GM18499 (cell line): ENCODE measurements around the gene HTR4.
A peak's percentile ranks its signal among the peaks of the same experiment; 100 is the strongest.
"Not testable (repeated sequence)": the region's sequence is repeated elsewhere in the genome, so short reads cannot be mapped to it uniquely, and the experiment has no call there.

Experiments
- ATAC-seq: cut with Tn5 transposase; IDR thresholded peaks from one replicate; pipeline ENCODE4 v1.9.1; 2021; ENCODE audit warnings: moderate number of reproducible peaks; ENCODE audit not compliant: insufficient read depth, unreplicated experiment

Gene HTR4

DNA sequence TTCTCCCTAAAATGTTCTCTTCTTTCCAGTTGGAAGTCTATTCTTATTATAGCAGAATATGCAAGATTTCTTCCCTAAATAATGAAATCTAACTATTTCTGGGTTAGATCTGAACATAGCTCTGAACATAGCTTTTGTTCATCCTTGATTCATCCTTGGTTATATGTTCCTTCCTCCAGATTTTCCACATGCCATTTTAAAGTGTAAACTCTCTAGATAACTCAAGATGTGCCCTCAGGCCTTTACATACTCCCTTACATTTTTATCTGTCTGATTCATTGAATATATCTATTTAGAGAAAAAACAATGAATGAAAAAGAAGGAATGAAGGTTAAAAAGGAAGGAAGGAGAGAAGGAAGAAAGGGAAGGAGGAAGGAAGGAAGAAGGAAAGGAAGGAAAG lies 169.7 kb downstream of the HTR4 start:
- no peak for ATAC-seq

DNA sequence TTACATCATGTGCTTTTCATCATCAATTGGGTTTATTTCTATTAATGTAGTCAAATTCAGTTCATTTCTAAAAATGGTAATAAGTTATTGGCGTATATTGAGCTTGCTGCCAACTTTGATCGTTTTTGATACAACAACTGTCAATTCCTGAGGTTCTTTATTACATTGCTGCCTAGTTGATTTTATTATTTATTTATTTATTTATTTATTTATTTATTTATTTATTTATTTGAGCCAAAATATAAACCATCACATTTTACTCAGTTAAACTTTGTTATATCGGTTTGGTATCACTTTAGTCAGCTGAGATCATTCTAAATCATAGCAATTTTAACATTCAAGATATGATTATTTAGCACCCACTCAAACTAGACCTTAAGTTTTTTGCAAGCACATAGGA lies 170.6 kb downstream of the HTR4 start:
- no peak for ATAC-seq

DNA sequence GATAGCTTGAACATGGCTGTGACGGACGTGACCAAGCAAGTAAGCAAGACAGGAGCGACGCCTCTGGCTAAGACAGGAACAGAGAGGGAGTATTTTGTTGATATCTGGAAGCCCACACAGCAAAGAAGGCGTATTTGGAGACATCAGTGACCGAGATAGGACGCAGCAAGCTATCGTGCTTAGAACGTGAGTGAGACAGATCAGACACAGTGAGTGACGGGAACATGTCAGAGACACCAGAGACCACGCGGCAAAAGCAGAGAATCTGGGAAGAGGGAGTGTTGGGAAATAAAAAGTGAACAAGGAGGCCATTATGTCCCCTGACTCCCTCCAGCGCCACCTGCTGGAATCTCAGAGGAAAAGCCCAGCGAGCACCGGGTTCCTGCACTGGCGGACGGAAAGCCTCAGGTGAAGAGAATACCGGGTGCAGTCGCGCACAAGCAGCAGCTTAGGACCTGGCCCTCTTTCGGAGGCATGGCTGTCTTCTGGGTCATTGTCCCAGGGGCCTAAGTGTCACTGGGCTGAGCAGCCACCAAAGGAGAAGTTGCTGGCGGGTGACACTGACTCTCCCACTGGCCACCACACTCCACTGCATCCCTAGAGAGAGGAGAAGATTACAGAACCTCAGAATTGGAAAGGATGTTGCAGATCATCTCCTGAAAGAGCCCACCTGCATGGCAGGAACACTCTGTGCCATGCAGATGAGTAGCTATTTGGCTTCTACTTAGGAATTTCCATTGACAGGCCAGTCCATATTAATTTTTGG lies 171.4 kb downstream of the HTR4 start:
- ATAC-seq: peak; percentile 55

DNA sequence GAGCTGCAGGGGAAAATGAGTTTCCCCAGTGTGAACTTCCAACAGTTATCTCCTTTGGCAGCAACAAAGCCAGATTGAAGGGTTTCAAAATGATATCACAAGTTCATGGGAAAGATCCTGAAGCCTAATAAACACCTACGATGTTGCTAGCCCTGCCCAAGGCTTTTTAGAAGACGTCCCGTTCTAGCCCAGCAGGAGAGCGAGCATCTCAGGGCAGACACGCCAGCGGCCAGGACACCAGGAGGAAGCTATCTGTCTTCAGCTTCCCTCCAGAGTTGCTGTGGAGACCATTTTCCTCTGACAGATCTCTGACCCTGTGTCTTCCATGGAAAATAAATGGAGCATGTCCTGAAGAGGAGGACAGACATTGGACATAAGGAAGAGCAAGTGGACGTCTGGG lies 172.1 kb downstream of the HTR4 start:
- no peak for ATAC-seq

DNA sequence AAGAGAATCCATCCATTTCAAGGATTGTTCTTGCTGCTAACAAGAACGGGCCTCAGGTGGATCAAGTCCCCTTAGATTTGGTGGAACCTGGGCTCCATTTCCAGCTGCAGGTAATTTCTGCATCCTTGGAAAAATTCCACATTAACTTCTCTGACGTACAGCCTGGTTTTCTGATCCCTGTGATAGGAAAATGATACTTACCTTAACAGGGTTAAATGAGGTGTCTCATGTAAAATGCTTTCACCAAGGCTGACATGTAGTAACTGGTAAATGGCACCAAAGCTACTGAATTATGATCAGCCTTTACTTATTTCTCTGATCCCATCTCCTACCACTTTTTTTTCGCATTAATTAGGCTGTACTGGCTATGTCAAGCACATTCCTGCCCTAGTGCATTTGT lies 176.9 kb downstream of the HTR4 start:
- ATAC-seq: no peak

DNA sequence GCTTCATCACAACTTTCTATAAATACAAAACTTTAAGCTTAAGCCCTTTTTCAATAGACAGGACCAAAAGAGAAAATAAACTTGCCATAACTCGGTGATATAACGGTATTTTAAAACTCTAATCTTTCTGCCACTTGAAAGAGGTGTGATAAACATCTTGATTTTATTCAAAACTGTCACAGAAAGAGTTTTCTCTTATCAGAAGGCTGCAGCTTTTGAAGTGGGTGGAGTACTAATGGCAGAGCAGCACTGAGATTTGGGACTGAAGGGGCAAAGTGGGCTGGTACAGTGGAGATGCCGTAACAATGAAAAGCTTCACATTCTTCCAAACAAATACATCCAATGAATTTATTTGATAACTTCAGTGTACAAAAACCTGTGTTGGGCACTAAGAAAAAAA lies 178.0 kb downstream of the HTR4 start:
- ATAC-seq: no peak

DNA sequence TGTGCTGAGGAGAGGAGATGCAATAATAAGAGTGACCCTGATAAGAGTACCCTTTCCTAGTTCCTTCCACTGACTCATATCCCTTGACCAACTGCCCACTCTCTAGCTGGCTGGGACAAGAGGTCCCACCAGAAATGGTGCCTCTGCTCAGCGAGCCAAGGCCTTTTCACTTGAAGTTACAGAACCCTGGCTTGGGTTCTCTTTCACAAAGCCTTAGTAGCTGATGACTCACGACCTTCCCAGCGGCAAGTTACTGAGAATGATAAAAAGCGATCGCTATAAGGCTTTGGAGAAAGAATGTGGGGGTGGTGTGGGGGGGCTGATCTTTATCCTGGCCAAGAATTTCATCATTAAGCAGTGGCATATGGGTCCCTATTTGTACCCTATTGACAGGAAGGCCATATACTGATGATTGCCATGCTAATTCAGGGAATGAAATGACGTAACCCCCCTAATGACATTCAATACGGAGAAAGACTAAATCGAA lies 180.3 kb downstream of the HTR4 start:
- ATAC-seq: no peak

DNA sequence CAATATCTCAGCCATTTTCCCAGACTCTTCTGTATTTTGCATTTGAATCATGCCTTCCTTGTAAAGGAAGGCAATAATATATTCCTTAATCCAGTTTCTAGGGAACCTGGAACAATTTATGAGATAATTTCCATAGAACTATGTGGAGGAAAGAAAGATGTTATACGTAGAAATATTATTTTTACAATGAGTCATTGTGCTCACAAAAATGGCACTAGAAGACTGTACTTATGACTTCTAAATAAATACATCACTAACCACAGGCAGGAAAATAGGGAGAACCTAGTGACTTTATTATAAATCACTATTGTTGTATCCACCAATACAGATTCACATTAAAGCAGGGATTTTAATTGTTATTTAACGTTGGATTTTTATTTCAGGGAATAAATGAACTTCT lies 182.9 kb downstream of the HTR4 start:
- no peak for ATAC-seq

DNA sequence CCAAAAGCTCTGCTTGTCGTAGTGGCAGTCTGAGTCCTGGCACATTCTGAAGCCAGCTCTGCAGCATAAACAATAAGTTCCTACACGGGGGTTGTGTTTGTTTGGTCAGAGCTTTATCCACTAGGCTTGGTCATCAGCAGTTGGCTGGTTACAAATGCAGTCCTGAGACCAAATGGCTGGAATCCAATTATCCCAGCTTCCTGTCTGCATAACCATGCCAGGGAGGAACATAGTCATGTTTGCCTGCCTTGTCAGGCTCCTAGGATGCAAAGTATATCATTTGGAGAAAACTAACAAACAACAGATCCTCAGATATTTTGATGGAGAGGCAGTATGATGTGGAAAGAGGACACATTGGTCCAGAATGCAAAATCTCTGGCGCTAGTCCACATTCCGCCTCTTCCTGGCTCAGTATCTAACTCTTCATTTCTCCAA lies 184.8 kb downstream of the HTR4 start:
- ATAC-seq: no peak

DNA sequence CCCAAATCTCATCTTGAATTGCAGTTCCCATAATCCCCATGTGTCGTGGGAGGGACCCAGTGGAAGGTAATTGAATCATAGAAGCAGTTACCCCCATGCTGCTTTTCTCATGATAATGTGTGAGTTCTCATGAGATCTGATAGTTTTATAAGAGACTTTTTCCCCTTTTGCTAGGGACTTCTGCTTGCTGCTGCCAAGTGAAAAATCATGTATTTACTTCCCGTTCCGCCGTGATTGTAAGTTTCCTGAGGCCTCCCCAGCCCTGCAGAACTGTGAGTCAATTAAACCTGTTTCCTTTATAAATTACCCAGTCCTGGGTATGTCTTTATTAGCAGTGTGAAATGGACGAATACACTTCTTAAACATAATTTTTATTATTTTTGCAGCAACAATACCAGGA lies 185.6 kb downstream of the HTR4 start:
- ATAC-seq: not testable (repeated sequence)

DNA sequence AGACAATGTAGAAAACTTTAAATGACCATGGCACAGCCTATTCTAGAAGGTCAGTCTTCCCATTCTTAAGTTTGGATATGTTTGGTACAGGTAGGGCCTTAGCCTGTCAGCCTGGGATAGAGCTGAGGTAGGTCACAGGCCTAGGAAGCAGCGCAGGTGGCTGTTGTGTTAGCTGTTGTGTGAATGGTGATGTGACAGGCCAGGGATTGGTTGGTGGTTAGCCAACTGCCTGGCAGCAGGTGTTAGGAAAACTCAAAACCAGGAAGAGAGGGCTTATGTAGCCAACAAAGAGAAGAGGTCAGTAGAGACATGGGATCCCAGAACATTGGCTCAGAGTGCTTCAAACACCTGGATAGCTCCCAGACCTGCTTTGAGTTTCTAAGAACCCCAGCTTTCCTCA lies 186.4 kb downstream of the HTR4 start:
- no peak for ATAC-seq

DNA sequence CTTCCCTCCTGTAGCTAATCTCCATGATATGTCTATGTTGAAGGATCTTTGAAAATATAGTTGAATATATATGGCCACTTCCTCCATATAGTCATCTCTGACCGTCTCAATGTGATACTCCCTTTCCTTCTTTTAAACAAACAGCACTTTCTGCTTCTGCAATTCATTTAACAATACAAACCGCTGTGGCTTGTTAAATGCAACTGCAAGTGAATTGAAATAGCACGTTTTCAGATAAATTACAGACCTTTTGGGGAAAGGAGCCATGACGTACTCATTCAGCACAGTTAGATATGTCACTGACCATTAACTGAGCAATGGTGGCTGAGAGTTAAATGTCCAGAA lies 188.1 kb downstream of the HTR4 start:
- no peak for ATAC-seq

DNA sequence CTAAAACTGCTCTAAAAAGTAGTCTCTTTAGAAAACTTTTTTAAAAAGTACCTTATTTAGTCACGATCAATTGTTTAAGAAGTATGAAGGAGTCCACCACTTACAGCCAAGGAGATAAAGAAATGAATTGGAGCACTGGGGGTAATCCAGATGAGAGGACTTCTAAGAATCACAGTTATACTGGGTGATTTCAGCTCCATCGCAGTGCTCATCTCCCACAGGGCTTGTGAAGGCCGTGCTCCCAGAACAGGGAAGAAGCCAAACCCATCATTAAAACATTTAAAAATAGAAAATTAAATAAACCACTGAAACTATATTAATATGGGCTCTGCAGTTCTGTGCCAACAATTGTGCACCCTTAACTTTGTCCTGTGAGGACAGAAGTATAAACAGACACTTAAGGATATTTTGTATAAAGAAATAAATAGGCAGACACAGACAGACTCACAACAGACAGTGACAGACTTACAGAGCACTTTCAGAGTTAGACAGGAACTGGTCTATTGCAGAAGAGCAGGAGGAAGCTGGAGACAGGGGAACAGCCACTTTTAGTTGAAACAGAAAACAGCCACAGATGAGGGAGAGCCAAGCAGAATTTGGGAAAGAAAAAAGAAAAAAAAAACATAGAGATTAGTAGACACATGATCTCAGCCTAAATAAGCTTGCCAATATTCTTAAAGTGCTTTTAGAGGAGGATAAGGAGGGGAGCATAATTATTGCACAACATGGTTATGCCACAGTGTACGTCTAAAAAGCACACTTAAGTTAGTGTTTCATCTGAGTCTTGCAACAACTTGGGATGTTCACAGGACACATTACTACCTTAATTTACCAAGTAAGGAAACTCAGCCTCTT lies 188.7 kb downstream of the HTR4 start:
- no peak for ATAC-seq

DNA sequence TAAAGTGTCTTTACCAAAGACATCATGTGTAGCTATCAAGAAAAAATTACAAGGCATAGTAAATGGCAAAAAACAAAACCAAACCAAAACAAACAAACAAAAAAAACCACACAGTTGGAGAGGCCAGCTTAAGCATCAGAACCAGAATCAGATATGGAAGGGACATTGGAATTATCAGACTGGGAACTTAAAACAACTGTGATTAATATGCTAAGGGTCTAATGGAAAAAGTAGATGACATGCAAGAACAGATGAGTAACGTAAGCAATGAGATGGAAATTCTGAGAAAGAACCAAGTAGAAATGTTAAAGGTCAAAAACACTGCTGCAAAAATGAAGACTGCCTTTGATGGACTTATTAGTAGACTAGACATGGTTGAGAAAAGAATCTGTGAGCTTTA lies 194.7 kb downstream of the HTR4 start:
- no peak for ATAC-seq

DNA sequence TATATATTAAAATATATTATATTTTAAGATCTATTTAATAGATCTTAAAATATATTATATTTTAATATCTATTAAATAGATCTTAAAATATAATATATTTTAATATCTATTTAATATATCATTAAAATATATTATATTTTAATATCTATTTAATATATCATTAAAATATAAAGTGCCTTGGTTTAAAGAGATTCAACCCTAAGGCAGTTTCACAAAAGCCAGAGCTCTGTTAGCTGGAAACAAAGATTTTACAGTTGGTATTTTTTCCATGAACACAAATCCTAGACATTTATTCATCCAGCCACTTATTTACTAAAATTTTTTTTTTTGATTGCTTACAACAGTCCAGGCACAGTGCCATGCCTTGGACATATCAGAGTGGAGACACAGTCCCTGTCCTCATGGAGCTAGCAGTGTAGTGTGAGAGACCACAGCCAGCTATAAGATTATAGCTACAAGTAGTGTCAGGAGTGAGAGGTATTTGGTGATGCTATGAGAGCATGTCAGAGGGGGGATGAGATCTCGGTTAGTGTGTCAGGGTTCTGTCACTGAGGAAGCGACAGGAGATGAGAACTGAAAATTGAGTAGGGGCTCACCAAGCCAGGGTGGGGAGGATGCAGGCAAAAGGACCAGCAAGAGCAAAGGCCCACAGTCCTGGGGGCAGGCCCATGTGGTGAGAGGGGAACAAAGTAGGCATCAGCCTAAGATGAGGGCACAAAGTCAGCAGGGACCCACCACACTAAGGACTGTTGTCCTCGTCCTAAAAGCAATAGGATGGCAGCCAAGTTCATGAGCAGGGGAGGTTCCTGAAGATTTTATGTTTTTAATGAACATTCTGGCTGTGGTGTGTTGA lies 196.1 kb downstream of the HTR4 start:
- ATAC-seq: no peak

DNA sequence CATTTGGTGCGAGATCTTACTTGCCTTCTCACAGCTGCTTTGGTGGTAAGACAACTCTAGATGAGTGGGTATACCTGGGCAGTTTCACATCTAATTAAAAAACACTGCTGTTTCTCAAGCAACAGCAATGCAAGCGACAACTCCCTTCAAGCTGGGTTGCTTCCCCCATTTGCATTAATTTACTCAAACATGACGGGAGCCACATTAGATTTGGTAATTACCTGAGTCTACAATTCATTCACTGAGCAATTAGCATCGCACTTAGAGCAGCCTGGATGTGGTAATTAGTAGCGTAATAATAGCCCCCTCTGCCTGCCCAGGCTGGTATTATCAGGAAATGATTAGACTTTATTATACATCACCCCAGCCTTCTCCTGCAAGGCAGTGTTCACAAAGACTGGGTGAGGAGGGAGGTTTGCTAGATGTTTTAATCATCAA lies 197.1 kb downstream of the HTR4 start:
- ATAC-seq: peak; percentile 57

DNA sequence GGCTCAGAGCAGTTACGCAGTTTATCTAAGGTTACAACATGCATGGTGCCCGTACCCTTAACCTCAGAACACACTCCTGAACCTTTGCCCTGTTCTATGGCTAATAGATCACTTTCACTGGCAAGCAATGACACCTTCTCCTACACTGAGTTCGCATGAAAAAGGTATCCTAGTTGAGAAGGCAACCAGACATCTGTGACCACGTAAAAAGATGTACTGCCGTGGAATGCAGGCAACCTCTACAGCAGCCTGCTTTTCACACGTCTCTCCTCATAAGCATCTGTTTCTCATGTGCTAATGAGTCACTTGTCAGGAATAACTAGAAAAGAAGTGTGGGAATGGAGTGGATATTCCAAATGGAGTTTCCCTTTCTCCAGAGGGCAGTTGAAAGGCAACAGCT lies 199.1 kb downstream of the HTR4 start:
- ATAC-seq: no peak

DNA sequence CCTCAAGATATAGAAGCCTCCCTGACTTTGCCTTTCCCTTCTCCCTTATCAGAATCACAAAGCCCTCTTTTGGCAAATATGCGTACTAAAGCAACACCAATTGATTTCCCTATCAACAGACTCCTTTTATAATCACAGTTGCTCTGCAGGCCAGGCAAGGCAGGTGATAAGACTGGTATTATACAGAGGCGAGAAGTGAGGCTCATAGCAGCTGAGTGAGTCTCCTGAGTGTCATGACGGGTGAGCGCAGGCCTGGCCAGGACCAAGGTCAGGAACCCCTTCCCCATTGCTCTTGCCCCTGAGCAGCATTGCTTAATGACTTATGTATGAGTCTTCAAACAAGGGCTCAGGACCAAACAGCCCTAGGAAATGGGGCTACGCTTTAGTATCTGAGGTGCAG lies 199.8 kb downstream of the HTR4 start:
- ATAC-seq: no peak

DNA sequence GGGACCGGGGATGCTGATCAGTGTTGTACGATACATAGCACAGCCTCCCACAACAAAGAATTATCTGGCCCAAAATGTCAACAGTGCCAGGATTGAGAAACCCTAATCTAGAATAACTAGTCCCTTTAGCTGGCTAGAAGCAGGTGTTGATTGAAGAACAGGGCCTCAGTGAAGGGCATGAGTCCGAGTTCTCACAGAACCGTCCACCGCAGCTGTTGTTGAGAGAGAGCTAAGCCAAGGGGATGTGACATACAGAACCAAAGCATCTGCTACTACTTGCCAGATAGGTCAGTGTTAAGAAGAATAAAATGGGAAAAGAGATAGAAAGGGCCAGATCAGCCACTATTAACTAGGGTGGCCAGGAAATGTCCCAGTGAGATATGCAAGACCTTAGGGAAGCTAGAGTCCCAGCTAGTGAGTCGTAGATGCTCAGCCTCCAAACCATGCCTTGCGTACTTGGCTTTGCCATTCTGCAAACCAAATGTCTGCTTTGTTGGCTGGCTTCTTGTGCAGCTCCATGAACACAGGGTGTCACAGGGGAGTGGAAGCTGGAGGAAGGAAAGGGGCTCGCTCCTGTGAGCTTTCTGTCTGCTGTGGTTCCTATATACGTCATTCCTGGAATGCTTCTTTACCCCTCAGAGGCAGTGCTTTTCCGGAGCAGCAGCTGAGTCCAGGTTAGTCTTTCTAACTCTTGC lies 201.7 kb downstream of the HTR4 start:
- ATAC-seq: no peak

DNA sequence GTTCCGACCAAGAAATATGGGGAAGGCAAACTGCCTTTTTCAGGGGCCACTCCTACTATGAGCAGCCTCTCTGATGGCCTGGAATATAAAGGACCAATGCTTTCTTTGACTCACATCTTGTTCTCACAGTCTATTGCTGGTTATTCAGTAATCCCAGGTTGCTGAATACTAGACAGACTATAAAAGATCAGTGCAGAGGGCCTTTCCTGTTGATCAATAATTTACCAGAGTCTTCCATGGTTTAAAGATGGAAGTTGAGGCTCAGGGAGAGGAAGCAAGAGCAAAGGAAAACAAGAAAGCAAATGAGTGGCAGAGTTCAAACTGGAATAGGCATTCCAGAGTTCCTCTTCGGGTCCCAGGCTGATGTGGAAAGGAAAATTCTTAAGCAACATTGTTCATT lies 207.7 kb downstream of the HTR4 start:
- ATAC-seq: no peak
